WERI-Rb-1 (cell line): ENCODE data around the gene SIGLEC5.

Source experiments
- DNase-seq: peaks from one replicate; pipeline ENCODE4 v3.0.0-alpha.2; 2020
- H3K27ac ChIP-seq: fragments of 250-450 bp; sonication (Bioruptor Pico); 2 replicates; pipeline ENCODE4 v1.5.1; 2020; ENCODE audit warnings: mild to moderate bottlenecking, moderate library complexity
- H3K27me3 ChIP-seq: fragments of 250-450 bp; sonication (Bioruptor Pico); 2 replicates; pipeline ENCODE4 v1.5.1; 2021; ENCODE audit warnings: mild to moderate bottlenecking, low read depth, moderate library complexity; ENCODE audit not compliant: insufficient read depth, severe bottlenecking
- H3K36me3 ChIP-seq: fragments of 250-450 bp; sonication (Bioruptor Pico); 2 replicates; pipeline ENCODE4 v1.5.1; 2020; ENCODE audit warnings: mild to moderate bottlenecking, moderate library complexity
- H3K4me3 ChIP-seq: 2 replicates; pipeline ENCODE4 v1.5.1; 2011; ENCODE audit warnings: low read depth, mild to moderate bottlenecking, control low read depth, low read length
- H3K9me3 ChIP-seq: fragments of 250-450 bp; sonication (Bioruptor Pico); 2 replicates; pipeline ENCODE4 v1.5.1; 2021; ENCODE audit warnings: mild to moderate bottlenecking, moderate library complexity; ENCODE audit not compliant: severe bottlenecking
- CTCF ChIP-seq: IDR thresholded peaks from 2 replicates; pipeline ENCODE4 v1.5.1; 2011; ENCODE audit warnings: low read depth, mild to moderate bottlenecking, control low read depth, inconsistent platforms, low read length

The SIGLEC5 gene

GRCh38 chr19:51602189-51602854 lies 27.9 kb downstream of the SIGLEC5 start:
- Histone ChIP-seq H3K36me3 (no peaks in the 10 kb centered on the region), H3K4me3 (no peak overlapping the region), H3K9me3 (peaks cover 4% of the 10 kb centered on the region), H3K27me3 (peaks cover 54% of the 10 kb centered on the region), H3K27ac (no peak overlapping the region)
- TF ChIP-seq CTCF: no peak
- no peak for DNase-seq

- Histone ChIP-seq H3K27me3 (peaks cover 47% of the 10 kb centered on the region), H3K36me3 (no peaks in the 10 kb centered on the region), H3K9me3 (peaks cover 4% of the 10 kb centered on the region), H3K4me3 (no peak overlapping the region), H3K27ac (no peak overlapping the region)
- no peak for DNase-seq
- TF ChIP-seq CTCF: no peak
Observed at GRCh38 chr19:51600940-51601580, 29.1 kb downstream of the SIGLEC5 start.

- DNase-seq: no peak
- Histone ChIP-seq H3K9me3 (peaks cover 4% of the 10 kb centered on the region), H3K4me3 (no peak overlapping the region), H3K36me3 (no peaks in the 10 kb centered on the region), H3K27me3 (peaks cover 27% of the 10 kb centered on the region), H3K27ac (no peak overlapping the region)
- no peak for TF ChIP-seq CTCF
Observed at GRCh38 chr19:51599084-51599483, 31.1 kb downstream of the SIGLEC5 start.

GRCh38 chr19:51598159-51598915 lies 31.9 kb downstream of the SIGLEC5 start:
- Histone ChIP-seq H3K4me3 (no peak overlapping the region), H3K36me3 (no peaks in the 10 kb centered on the region), H3K27ac (no peak overlapping the region), H3K9me3 (peaks cover 4% of the 10 kb centered on the region), H3K27me3 (peaks cover 20% of the 10 kb centered on the region)
- no peak for DNase-seq
- no peak for TF ChIP-seq CTCF

GRCh38 chr19:51595190-51596175 lies 34.7 kb downstream of the SIGLEC5 start:
- no peak for DNase-seq
- Histone ChIP-seq H3K9me3 (peaks cover 4% of the 10 kb centered on the region), H3K36me3 (no peaks in the 10 kb centered on the region), H3K27me3 (peaks cover 8% of the 10 kb centered on the region), H3K27ac (no peak overlapping the region), H3K4me3 (no peak overlapping the region)
- TF ChIP-seq CTCF: no peak
